ENCODE measurements around the gene COL4A5.

The COL4A5 gene

DNA sequence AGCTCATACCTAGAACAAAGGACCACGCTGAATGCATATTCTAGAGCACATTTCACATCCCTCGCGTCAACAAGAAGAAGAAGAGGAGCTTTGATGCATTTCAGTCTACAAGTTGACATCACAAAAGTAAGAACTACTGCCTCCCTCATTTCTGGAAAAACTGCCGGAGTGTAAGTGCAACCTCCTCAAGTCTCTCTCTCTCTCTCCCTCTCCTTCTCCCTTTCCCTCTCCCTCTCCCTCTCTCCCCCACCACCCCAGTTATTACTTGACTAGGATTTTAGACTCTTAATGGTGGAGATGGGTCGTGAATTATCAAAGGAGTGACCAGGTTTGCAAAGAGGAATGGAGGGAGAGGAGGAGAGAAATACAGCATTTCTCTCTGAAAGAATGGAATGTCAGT, 298.1 kb downstream of the COL4A5 start:
- TF ChIP-seq CTCF (IDR thresholded peaks at IDR 0.05), result no peak

DNA sequence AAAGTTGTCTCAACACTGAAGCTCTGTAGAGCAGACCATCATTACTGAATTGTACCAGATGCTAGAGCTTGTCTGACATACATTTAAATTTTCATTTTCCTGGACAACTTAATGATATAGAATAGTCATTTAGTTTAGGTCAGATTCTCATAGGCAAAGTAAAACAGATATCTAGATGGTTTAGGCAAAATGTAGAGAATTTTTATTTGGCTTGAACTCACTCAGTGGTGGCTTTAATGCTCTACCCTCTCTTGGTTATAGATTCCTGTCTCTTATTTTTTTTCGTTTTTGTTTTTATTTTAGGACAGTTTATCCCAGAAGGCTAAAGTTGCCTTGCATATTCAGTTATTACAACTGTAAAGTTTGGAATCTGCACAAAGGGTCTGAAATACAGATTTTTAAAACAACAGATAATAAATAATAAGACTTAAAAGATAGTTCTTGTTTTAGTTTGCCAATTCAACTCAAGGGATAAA, 300.7 kb downstream of the COL4A5 start:
- no peak for TF ChIP-seq CTCF (IDR thresholded peaks at IDR 0.05)

Measured in LNCAP (cell line).